ENCODE results near the gene ANO2.

- TF ChIP-seq GATA3 (IDR thresholded peaks at IDR 0.05; ENCODE audit: low read depth, low read length) (no peak), GATA2 (IDR thresholded peaks at IDR 0.05; ENCODE audit: low read depth, low read length) (no peak)
Measured at GRCh38 chr12:5912437-5913334, 32.4 kb downstream of the ANO2 start.
